NT2/D1 (cell line): ENCODE results near the gene UCHL3.

Experiments
- DNase-seq: peaks from one replicate; pipeline ENCODE4 v3.0.0-alpha.2; 2011; ENCODE audit warnings: low read depth, low spot score
- H3K27me3 ChIP-seq: 2 replicates; pipeline ENCODE4 v1.6.0; 2011; ENCODE audit warnings: mild to moderate bottlenecking; ENCODE audit not compliant: insufficient read length, insufficient read depth
- H3K36me3 ChIP-seq: 2 replicates; pipeline ENCODE4 v1.6.1; 2011; ENCODE audit warnings: mild to moderate bottlenecking, low read length, mixed read lengths; ENCODE audit not compliant: insufficient read depth, insufficient read length
- H3K4me1 ChIP-seq: 2 replicates; pipeline ENCODE4 v1.5.1; 2011; ENCODE audit not compliant: insufficient read depth, insufficient read length
- H3K4me3 ChIP-seq: 2 replicates; pipeline ENCODE4 v1.5.1; 2011; ENCODE audit warnings: low read depth; ENCODE audit not compliant: insufficient read length
- H3K9ac ChIP-seq: 2 replicates; pipeline ENCODE4 v1.6.0; 2011; ENCODE audit warnings: low read depth; ENCODE audit not compliant: insufficient read length
- H3K9me3 ChIP-seq: 2 replicates; pipeline ENCODE4 v1.5.1; 2011; ENCODE audit warnings: mild to moderate bottlenecking, low read length; ENCODE audit not compliant: insufficient read depth
- SUZ12 ChIP-seq: IDR thresholded peaks from 2 replicates; pipeline ENCODE4 v1.6.1; 2011; ENCODE audit not compliant: insufficient read length, insufficient read depth; ENCODE audit errors: extremely low read depth
- YY1 ChIP-seq: IDR thresholded peaks from 2 replicates; pipeline ENCODE4 v1.6.1; 2011; ENCODE audit not compliant: insufficient read length, insufficient read depth
- ZNF274 ChIP-seq: IDR thresholded peaks from 2 replicates; pipeline ENCODE4 v1.6.1; 2011; ENCODE audit warnings: mild to moderate bottlenecking, low read depth, low read length

UCHL3 gene

DNA sequence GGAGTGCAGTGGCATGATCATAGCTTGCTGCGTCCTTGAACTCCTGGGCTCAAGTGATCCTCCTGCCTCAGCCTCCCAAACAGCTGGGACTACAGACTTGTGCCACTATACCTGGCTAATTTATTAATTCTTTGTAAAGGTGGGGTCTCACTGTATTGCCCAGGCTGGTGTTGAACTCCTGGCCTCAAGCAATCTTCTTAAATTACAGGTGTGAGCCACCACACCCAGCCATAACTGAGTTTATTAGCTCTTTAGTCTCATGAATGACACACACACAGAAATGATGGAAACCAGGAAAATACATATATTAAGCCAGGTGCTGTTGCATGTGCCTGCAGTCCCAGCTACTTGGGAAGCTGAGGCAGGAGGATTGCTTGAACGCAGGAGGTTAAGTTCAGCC lies 53.4 kb downstream of the UCHL3 start:
- H3K27me3 ChIP-seq: no peaks in the 10 kb centered on the region

DNA sequence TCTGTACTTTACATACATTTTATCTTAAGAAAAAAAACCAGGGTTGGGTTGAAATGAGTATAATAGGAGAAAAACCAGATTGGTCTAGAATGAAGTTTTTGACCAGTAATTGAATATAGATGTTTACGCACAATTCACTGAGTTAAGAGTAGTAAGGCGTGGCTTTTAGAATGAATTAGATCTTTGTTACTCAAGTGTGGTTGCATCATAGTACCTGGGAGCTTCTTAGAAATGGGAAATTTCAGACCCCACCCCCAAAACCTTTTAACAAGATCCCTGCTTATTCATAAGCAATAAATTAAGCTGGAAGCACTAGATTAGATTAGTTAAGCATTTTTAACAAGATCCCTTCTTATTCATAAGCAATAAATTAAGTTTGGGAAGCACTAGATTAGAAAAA lies 57.9 kb downstream of the UCHL3 start:
- H3K4me1 ChIP-seq: no peaks in the 10 kb centered on the region
- no peak for TF ChIP-seq ZNF274
- no peak for TF ChIP-seq SUZ12
- TF ChIP-seq YY1: no peak
- no peaks in the 10 kb centered on the region for H3K9me3 ChIP-seq
- peaks cover 3% of the 10 kb centered on the region for H3K36me3 ChIP-seq
- H3K9ac ChIP-seq: no peak overlapping the region
- no peak overlapping the region for H3K4me3 ChIP-seq
- no peak for DNase-seq
- H3K27me3 ChIP-seq: no peaks in the 10 kb centered on the region

More for the DNA sequence above, 53.4 kb downstream of the UCHL3 start:
- Histone ChIP-seq H3K9me3 (no peaks in the 10 kb centered on the region), H3K4me3 (no peak overlapping the region), H3K9ac (no peak overlapping the region), H3K36me3 (peaks cover 3% of the 10 kb centered on the region), H3K4me1 (no peaks in the 10 kb centered on the region)
- no peak for DNase-seq
- TF ChIP-seq ZNF274 (no peak), YY1 (no peak), SUZ12 (no peak)

GRCh38 chr13:75610466-75610865 lies 60.9 kb downstream of the UCHL3 start:
- Histone ChIP-seq H3K36me3 (peaks cover 3% of the 10 kb centered on the region), H3K4me3 (no peak overlapping the region), H3K27me3 (no peaks in the 10 kb centered on the region), H3K4me1 (no peaks in the 10 kb centered on the region), H3K9ac (no peak overlapping the region), H3K9me3 (no peaks in the 10 kb centered on the region)
- no peak for DNase-seq
- no peak for TF ChIP-seq ZNF274
- no peak for TF ChIP-seq YY1

DNA sequence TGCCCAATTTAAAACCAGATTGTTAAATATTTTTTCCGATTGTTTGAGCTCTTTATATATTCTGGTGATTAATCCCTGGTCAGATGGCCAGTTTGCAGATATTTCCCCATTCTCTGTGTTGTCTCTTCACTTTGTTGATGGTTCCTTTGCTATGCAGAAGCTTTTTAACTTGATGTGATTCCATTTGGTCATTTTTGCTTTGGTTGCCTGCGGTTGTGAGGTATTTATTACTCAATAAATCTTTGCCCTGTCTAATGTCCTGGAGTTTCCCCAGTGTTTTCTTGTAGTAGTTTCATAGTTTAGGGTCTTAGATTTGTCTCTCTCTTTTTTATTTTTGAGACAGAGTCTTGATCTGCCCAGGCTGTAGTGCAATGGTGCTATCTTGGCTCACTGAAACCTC lies 62.8 kb downstream of the UCHL3 start:
- H3K9me3 ChIP-seq: no peaks in the 10 kb centered on the region
- H3K9ac ChIP-seq: no peak overlapping the region
- H3K36me3 ChIP-seq: peaks cover 3% of the 10 kb centered on the region
- no peaks in the 10 kb centered on the region for H3K4me1 ChIP-seq
- no peak for DNase-seq
- H3K27me3 ChIP-seq: no peaks in the 10 kb centered on the region
- H3K4me3 ChIP-seq: no peak overlapping the region
- TF ChIP-seq SUZ12 (no peak), YY1 (no peak), ZNF274 (no peak)

DNA sequence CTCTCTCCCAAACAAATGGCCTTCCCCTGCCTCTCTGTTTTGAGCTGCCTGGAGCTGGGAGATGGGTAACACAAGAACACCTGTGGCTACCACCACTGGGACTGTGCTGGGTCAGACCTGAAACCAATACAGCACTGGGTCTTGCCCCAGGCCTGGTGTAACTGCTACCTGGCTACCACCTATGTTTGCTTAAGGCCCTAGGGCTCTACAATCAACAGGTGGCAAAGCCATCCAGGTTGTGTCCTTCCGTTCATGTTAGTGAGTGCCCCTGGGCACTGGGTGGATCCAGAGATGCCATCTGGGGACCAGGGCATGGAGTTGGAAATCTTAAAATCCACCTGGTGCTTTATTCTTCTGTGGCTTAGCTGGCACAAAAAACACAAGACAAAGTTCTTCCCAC lies 67.6 kb downstream of the UCHL3 start:
- Histone ChIP-seq H3K36me3 (no peaks in the 10 kb centered on the region), H3K9ac (no peak overlapping the region), H3K27me3 (no peaks in the 10 kb centered on the region), H3K9me3 (no peaks in the 10 kb centered on the region), H3K4me3 (no peak overlapping the region), H3K4me1 (no peaks in the 10 kb centered on the region)
- DNase-seq: no peak
- TF ChIP-seq YY1 (no peak), ZNF274 (no peak), SUZ12 (no peak)

- Histone ChIP-seq H3K4me3 (no peak overlapping the region), H3K4me1 (no peaks in the 10 kb centered on the region), H3K36me3 (no peaks in the 10 kb centered on the region), H3K9ac (no peak overlapping the region), H3K9me3 (no peaks in the 10 kb centered on the region), H3K27me3 (no peaks in the 10 kb centered on the region)
- no peak for TF ChIP-seq YY1
- no peak for TF ChIP-seq SUZ12
- no peak for TF ChIP-seq ZNF274
- DNase-seq: no peak
Measured at GRCh38 chr13:75618308-75618707, 68.7 kb downstream of the UCHL3 start.

DNA sequence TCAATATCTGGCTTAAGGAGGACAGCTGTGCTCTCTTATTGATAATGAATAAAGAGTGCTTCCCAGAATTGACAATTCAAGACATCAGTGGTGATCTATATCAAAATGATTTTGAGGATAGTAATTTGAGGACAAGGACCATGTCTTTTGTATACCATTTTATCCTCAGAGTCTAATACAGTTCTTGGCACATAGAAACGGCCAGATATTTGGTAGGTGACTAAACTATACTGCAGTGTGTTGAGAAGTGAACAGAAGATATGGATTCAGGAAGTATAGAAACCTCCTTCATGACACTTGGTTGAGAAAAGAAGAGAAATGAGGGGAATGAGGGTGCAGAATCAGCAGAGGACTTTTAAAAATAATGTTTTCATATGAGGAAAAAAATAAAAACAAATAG lies 70.4 kb downstream of the UCHL3 start:
- H3K4me1 ChIP-seq: no peaks in the 10 kb centered on the region
- no peaks in the 10 kb centered on the region for H3K27me3 ChIP-seq
- DNase-seq: no peak
- no peaks in the 10 kb centered on the region for H3K9me3 ChIP-seq
- no peaks in the 10 kb centered on the region for H3K36me3 ChIP-seq
- H3K9ac ChIP-seq: no peak overlapping the region
- TF ChIP-seq SUZ12 (no peak), ZNF274 (no peak), YY1 (no peak)
- H3K4me3 ChIP-seq: no peak overlapping the region

- no peak for TF ChIP-seq YY1
- no peak for TF ChIP-seq SUZ12
- no peak for TF ChIP-seq ZNF274
- DNase-seq: no peak
- Histone ChIP-seq H3K9ac (no peak overlapping the region), H3K4me3 (no peak overlapping the region), H3K36me3 (no peaks in the 10 kb centered on the region), H3K9me3 (no peaks in the 10 kb centered on the region), H3K4me1 (no peaks in the 10 kb centered on the region), H3K27me3 (no peaks in the 10 kb centered on the region)
Measured at GRCh38 chr13:75621147-75621546, 71.6 kb downstream of the UCHL3 start.
